ENCODE measurements around the gene MBLAC1. TPM values are rescaled to one million over a fixed set of nuclear protein-coding genes. Genes with fewer than 3 reads are reported as not detected.
A peak's percentile ranks its signal among the peaks of the same experiment; 100 is the strongest.

The MBLAC1 gene
- total and polyA plus RNA-seq, 9 of the 15 experiments (the other 6 are each of a cell fraction or from before 2014, with no cell fraction given): 0.03 to 3.1 (median 0.52) TPM

GRCh38 chr7:100157334-100158228, 30.8 kb downstream of the MBLAC1 start (continued):
- TF ChIP-seq MEIS2 (IDR thresholded peaks at IDR 0.05; ENCODE audit: partially characterized antibody): peak; percentile 72
- no peak for TF ChIP-seq SRSF3 (IDR thresholded peaks at IDR 0.05; ENCODE audit: insufficient read depth, low read length)
- no peak for TF ChIP-seq POU5F1 (IDR thresholded peaks at IDR 0.05; ENCODE audit: borderline replicate concordance, low read depth, low read length, partially characterized antibody)
- TF ChIP-seq ZFX (CRISPR knock-in tag; IDR thresholded peaks at IDR 0.05): no peak
- peak; percentile 47; the same call in 1 of the 2 replicates for TF ChIP-seq SMARCC2 (IDR thresholded peaks at IDR 0.05; ENCODE audit: low read depth)
- TF ChIP-seq CBX1 (IDR thresholded peaks at IDR 0.05; ENCODE audit: low read depth): no peak
- TF ChIP-seq MIER1 (IDR thresholded peaks at IDR 0.05; ENCODE audit: low read depth): no peak
- no peak; the same call in 1 of the 2 replicates for TF ChIP-seq NFIC (IDR thresholded peaks at IDR 0.05)
- peak; percentile 8 for TF ChIP-seq ZFP36 (IDR thresholded peaks at IDR 0.05; ENCODE audit: low read depth, low read length, partially characterized antibody)
- no peak for TF ChIP-seq NFATC3 (IDR thresholded peaks at IDR 0.05)
- no peak for TF ChIP-seq PTBP1 (IDR thresholded peaks at IDR 0.05; ENCODE audit: low read depth, low read length)
- TF ChIP-seq DEAF1 (CRISPR knock-in tag; IDR thresholded peaks at IDR 0.05): no peak
- TF ChIP-seq ZNF277 (CRISPR knock-in tag; IDR thresholded peaks at IDR 0.05; ENCODE audit: borderline replicate concordance): no peak
- TF ChIP-seq THAP7 (CRISPR knock-in tag; IDR thresholded peaks at IDR 0.05): 0 out of 2 replicates have a peak, but pooled peaks have one; percentile 33
- no peak for TF ChIP-seq ZBTB8A (IDR thresholded peaks at IDR 0.05; ENCODE audit: partially characterized antibody)
- no peak for TF ChIP-seq PRPF4 (IDR thresholded peaks at IDR 0.05; ENCODE audit: insufficient read depth, low read depth, low read length, poor library complexity, severe bottlenecking)
- TF ChIP-seq RAD51 (IDR thresholded peaks at IDR 0.05; ENCODE audit: borderline replicate concordance, low read depth): no peak
- no peak for TF ChIP-seq ZBTB17 (CRISPR knock-in tag; IDR thresholded peaks at IDR 0.05)
- no peak for TF ChIP-seq ZNF24 (IDR thresholded peaks at IDR 0.05)
- no peak for TF ChIP-seq CCAR2 (IDR thresholded peaks at IDR 0.05; ENCODE audit: low read depth, low read length)
- TF ChIP-seq POLR3A (IDR thresholded peaks at IDR 0.05; ENCODE audit: borderline replicate concordance, extremely low read depth, insufficient read depth, insufficient read length): no peak
- TF ChIP-seq CREB3L1 (IDR thresholded peaks at IDR 0.05; ENCODE audit: borderline replicate concordance, low read depth): no peak
- TF ChIP-seq ZNF232 (CRISPR knock-in tag; IDR thresholded peaks at IDR 0.05): peak; percentile 90
- no peak for TF ChIP-seq ZNF3 (CRISPR knock-in tag; IDR thresholded peaks at IDR 0.05)
